ENCODE measurements around the gene RAE1.

Gene RAE1

DNA sequence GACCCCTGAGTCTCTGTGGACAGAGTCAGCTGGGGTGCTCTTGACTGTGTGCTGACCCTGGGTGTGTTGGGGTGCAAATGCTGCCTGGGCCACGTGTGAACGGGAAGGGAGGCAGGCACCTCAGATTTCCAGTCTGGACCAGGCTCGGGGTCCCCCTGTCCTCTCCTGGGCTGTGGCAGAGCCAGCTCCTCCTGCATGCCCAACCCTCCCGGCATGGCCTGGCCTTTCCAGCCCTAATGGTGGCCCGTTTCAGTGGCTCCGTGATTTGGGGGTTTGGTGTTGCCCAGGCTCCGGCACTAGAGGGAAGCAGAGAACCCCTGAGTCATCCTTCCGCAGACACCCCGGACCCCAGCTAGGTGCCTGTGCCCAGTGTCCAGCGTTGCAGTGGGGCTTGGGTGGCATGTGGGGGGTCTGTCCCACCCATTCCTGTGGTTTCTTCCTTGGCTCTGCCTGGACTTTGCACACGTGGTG is 49.2 kb downstream of the RAE1 start:
- DNase-seq (ENCODE audit: low read depth in 2 of 2) = no peak

- no peak for DNase-seq (ENCODE audit: low read depth in 2 of 2)
These were observed 49.9 kb downstream of the RAE1 start for GRCh38 chr20:57400821-57401564.

- no peak for DNase-seq (ENCODE audit: low read depth in 2 of 2)
These were observed 50.5 kb downstream of the RAE1 start for GRCh38 chr20:57401565-57401918.

DNA sequence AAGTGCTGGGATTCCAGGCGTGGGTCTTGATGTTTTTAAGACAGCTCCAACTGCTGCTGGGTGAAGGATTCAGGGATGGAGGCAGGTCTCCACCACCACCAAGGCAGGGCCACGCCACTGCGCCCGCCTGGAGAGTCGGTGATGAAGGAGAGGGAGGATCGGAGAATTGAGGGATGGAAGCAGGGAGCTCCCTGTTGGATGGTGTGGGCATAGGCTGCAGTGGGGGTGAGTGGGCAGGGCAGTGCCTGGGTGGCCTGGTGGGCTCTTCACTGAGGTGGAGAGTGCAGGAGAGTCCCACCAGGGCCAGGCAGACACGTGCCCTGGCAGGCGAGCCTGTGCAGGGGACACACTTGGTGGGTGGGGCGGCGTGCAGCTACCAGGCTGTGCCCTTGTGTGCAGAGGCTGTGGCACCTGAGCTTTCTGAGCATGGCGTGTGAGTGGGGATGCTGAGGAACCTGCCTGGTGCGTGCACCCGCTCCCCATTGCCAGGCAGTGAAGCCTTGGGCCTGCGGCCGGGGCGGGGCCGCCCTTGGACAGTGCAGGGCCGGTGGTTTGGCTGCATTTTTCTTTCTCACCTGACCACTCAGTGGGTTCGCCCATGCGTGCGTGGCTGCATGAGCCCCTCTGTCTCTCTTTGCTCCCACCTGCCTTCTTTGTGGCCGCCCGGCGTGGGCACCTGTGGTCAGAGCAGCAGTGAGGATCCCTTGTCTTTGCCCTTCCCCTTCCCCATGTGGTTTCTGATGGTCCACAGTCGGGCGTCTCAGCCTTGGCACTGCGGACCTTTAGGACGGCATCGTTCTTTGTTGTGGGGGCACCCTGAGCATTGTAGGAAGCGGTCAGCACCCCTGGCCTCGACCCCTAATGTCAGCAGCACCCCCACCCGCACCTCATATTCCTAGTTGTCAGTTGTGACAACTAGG is 51.4 kb downstream of the RAE1 start:
- DNase-seq (ENCODE audit: low read depth in 2 of 2) = no peak

GRCh38 chr20:57403216-57403615 is 52.2 kb downstream of the RAE1 start:
- no peak for DNase-seq (ENCODE audit: low read depth in 2 of 2)

GRCh38 chr20:57404006-57404405 is 53.0 kb downstream of the RAE1 start:
- no peak for DNase-seq (ENCODE audit: low read depth in 2 of 2)

GRCh38 chr20:57404419-57405072 is 53.5 kb downstream of the RAE1 start:
- no peak for DNase-seq (ENCODE audit: low read depth in 2 of 2)

DNA sequence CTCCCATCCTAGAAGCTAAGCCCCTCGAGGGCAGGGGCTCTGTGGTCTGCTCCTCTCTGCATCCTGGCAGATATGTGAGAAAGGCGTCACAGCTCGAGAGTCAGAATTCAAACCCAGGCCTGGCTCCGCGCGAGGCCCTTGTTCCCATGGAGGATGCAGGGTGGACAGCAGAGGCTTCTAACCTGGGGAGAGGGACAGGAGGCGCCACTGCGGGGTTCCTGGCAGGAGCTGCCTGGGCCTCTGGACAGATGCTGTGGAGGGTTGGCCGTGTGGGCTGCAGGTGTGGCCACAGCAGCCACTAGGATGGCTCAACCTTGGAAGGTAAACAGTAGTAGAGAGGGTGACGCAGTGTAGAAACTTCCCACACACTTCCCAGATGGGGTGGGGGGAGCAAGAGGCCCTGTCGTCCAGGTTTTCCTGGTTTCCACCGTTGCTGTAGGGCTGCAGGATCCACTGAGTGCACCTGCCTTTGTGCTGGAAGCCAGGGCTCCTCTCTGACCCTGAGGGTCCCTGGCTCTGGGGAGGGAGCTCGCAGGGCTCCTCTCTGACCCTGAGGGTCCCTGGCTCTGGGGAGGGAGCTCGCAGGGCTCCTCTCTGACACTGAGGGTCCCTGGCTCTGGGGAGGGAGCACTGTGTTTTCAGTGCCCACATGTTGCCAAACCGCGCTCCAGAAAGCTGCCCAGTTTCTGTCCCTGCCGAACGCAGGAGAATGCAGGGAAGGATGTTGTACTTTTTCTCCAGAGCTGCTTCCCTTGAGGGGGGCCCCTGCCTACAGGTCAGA is 54.4 kb downstream of the RAE1 start:
- no peak for DNase-seq (ENCODE audit: low read depth in 2 of 2)

- no peak for DNase-seq (ENCODE audit: low read depth in 2 of 2)
These were observed 56.5 kb downstream of the RAE1 start for GRCh38 chr20:57407541-57407956.

- no peak for DNase-seq (ENCODE audit: low read depth in 2 of 2)
These were observed 57.1 kb downstream of the RAE1 start for GRCh38 chr20:57408131-57408530.

DNA sequence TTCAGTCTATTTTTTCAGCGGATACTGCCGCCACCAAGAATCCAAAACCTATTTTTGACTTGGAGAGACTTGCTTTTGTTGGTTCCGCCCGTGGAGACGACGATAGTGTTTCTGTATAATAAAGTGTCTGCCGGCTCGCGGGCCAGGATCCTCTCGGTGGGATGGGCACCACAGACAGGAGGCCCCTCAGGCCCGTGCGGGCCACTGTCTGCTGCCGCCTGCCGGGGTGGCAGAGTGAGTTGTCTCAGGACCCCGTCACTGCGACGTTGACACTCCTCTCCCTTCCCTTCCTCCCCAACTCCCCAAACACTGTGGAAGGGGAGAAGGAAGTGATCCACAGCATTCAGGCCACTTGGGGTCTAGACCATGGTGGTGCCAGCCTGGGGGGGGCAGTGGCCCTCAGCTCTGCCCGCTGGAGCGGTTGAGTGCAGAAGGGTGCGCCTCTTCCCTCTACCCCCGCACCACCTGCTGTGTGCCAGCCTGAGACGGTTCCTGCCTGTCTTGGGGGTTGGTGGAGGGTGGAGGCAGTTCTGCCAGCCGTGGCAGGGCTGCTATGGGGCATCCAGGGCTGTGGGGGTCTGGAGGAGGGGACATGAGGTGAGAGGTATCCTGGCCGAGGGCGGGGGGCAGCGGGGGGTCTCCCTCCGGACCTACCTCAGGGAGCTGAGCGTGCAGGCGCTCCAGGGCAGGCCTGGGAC is 57.6 kb downstream of the RAE1 start:
- DNase-seq (ENCODE audit: low read depth in 2 of 2) = no peak

DNA sequence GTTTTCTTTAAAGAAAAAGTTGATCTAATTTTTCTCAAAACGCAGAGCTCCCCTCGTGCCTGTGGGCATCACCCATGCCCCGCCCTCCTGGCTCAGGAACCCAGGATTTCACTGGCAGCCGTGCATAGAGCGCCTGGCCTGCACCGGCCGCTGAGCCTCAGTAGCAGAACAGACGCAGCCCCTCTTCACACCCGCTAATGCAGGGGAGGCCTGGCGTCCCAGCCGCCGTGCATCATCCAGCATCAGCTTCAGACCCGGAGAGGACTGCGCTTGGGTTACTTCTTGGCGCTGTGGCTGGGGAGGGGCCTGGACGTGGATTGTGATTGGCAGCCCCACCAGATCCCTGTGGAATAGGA is 58.2 kb downstream of the RAE1 start:
- DNase-seq (ENCODE audit: low read depth in 2 of 2) = no peak

GRCh38 chr20:57409672-57410397 is 58.8 kb downstream of the RAE1 start:
- no peak for DNase-seq (ENCODE audit: low read depth in 2 of 2)

GRCh38 chr20:57410398-57410920 is 59.4 kb downstream of the RAE1 start:
- DNase-seq (ENCODE audit: low read depth in 2 of 2) = no peak

GRCh38 chr20:57410924-57411323 is 59.9 kb downstream of the RAE1 start:
- no peak for DNase-seq (ENCODE audit: low read depth in 2 of 2)

- DNase-seq (ENCODE audit: low read depth in 2 of 2) = no peak
These were observed 60.6 kb downstream of the RAE1 start for GRCh38 chr20:57411406-57412283.

- DNase-seq (ENCODE audit: low read depth in 2 of 2) = no peak
These were observed 61.4 kb downstream of the RAE1 start for GRCh38 chr20:57412347-57413029.

GRCh38 chr20:57413986-57414385 is 62.9 kb downstream of the RAE1 start:
- no peak for DNase-seq (ENCODE audit: low read depth in 2 of 2)

Data from stimulated activated CD8-positive, alpha-beta memory T cell treated with anti-CD3 and anti-CD28 coated beads, Interleukin-2, amount 100 ng/mL, for 1 hour (primary cell).